ENCODE data around the gene ETFRF1. TPM values are rescaled to one million over a fixed set of nuclear protein-coding genes. Genes with fewer than 3 reads are reported as not detected.

The ETFRF1 gene, protein sequence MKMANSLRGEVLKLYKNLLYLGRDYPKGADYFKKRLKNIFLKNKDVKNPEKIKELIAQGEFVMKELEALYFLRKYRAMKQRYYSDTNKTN
- total RNA-seq (2022; extraction: Qiagen RNA extraction; ENCODE audit: low read depth), result 8.1 to 10.6 TPM (median 9.5 TPM) in 5 replicates

DNA sequence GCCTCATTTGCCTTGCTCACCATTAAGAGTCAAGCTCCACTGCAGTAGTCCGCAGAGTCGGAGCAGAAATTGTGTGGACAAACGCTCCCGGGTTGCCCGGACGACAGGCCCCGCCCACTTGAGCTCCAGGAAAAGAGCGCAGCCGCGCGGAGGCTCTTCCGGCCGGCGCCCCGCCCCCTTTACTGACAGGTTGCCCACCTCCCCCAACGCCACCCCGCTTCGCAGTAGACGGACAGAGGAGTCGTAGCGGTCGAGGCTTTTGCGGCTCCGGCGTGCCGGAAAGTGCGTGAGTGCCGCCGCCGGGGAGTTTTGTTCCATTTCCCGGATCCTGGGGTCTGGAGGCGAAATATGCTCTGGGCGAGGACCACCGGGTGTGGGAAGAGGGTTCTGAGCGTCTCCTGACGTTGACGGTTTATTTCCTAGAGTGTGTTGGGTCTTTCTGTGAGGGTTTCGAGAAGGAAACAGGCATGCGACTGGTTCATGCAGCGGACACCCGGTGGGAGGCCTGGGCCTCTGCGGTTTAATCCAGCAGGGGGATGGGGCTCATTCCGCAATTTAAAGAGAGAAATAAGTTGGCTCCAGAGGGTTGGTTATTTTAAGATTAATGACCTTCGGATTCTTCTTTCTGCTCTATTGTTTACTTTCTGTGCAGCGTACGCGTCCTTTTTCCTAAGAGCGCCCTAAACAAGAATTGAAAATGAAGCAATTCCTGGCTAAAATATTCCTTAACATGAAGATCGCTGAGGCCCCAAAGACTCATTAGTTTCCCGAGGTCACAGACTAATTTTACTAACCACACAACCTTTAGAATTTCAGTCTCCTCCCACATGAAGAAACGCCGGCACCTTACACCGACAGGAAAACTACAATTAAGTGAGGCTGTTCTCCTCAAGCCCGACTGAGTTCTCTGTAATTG is at the start of gene ETFRF1, which contains the start of gene DNAI7:
TSS of gene ETFRF1 (plus strand) at position 182 of the 916 bp plus-strand sequence. CDS start 8,720 bp downstream, outside the sequence.
TSS of gene DNAI7 (minus strand) at position 105 of the 916 bp plus-strand sequence. CDS start at position 23, 82 bp downstream.

DNA sequence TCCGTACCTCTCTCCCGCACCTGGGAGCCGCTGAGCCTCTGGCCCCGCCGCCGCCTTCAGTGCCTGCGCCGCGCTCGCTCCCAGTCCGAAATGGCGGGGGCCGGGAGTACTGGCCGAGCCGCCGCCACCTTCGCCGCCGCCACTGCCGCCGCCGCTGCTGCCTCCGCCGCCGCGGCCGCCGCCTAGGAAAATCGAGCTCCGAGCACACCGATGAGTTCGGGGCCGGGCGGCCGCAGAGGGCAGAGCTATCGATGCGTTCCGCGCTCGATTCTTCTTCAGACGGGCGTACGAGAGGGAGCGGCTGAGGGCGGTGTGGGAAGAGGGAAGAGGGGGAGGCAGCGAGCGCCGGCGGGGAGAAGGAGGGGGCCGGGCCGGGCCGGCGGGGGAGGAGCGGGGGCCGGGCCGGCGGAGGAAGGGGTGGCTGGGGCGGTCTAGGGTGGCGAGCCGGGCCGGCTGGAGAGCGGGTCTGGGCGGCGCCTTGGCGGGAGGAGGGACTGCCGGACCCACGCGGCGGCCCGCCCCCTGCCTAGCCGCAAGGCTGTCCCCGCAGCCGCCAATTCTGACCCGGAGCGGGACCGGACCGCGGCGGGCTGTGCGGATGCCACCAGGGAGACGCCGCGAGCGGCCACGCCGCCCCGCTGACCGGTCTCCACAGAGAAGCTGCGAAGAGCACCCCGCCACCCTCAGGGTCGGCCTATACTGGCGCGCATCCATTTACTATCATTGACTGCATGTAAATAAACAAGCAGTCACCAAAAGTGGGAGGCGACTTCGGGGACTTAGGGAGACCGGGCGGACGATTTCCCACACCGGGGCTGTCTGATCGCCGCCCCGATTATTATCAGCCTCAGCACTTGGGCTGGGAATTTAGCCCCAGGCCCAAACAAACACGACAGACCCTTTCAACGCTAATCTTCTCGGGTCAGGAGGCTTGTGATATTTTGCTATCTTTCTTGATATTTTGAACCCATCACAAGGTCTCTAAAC is 56.0 kb downstream of the ETFRF1 start, which contains the start of gene KRAS:
TSS of gene KRAS (minus strand) at position 186 of the 987 bp plus-strand sequence.

Other genes with a start within 250 kb of the ETFRF1 start
- 10.4 to 14.9 TPM (median 12.2 TPM) in 5 replicates for gene BCAT1, start 246.1 kb upstream of the ETFRF1 start, total RNA-seq (2022; extraction: Qiagen RNA extraction; ENCODE audit: low read depth)
- gene DNAI7, start 77 bp upstream of the ETFRF1 start, total RNA-seq (2022; extraction: Qiagen RNA extraction; ENCODE audit: low read depth), result 0.18 to 0.33 TPM (median 0.23 TPM) in 4 of 5 replicates, not detected in the other
- gene KRAS, start 55.7 kb downstream of the ETFRF1 start, total RNA-seq (2022; extraction: Qiagen RNA extraction; ENCODE audit: low read depth), result 9.4 to 17.7 TPM (median 15.3 TPM) in 5 replicates